ENCODE results near the gene GON4L. TPM values are rescaled to one million over a fixed set of nuclear protein-coding genes. Genes with fewer than 3 reads are reported as not detected.
"Not testable (repeated sequence)": the region's sequence is repeated elsewhere in the genome, so short reads cannot be mapped to it uniquely, and the experiment has no call there.

Gene GON4L
- total and polyA plus RNA-seq, 9 donors, result 25.4 to 36.9 (median 28.0) TPM

DNA sequence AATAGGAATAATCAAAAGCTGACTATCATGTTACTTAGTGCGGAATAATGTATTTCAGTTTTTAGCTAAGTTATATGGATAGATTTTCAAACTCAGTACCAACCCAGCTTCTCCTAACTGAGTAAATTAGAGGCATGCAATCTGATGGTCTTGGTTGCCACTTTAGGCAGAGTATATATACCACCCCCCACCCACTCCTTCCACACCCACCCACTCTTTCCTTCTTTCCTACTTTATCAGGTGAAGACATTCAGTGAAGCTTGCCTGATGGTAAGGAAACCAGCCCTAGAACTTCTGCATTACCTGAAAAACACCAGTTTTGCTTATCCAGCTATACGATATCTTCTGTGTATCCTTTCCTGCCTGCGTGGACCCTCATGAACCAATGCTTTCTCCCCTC lies 131.9 kb downstream of the GON4L start:
- DNase-seq, result no peak
- Histone ChIP-seq H3K9me3 (replicated peaks; ENCODE audit: control insufficient read depth, low read depth, low read length) (no peaks in the 10 kb centered on the region), H3K4me3 (ENCODE audit: low read length) (no peak overlapping the region), H3K36me3 (ENCODE audit: control insufficient read depth, insufficient read depth, low read length) (peaks cover 24% of the 10 kb centered on the region), H3K27me3 (ENCODE audit: control insufficient read depth, insufficient read depth, low read length) (no peaks in the 10 kb centered on the region), H3K4me1 (ENCODE audit: control insufficient read depth, insufficient read depth, low read length) (no peaks in the 10 kb centered on the region), H3K27ac (ENCODE audit: low read length) (no peak overlapping the region)
- 83% methylated on average over 2 of the region's 3 CpGs for WGBS (ENCODE audit: insufficient coverage)

GRCh38 chr1:155719703-155720102 lies 137.3 kb downstream of the GON4L start:
- H3K27ac ChIP-seq (ENCODE audit: low read length), result no peak overlapping the region
- H3K36me3 ChIP-seq (ENCODE audit: control insufficient read depth, insufficient read depth, low read length), result peaks cover 21% of the 10 kb centered on the region
- no peaks in the 10 kb centered on the region for H3K9me3 ChIP-seq (replicated peaks; ENCODE audit: control insufficient read depth, low read depth, low read length)
- no peak for DNase-seq
- H3K27me3 ChIP-seq (ENCODE audit: control insufficient read depth, insufficient read depth, low read length), result no peaks in the 10 kb centered on the region
- H3K4me3 ChIP-seq (ENCODE audit: low read length), result no peak overlapping the region
- H3K4me1 ChIP-seq (ENCODE audit: control insufficient read depth, insufficient read depth, low read length), result no peaks in the 10 kb centered on the region
- 90% methylated on average over 3 of the region's 4 CpGs for WGBS (ENCODE audit: insufficient coverage)

- 80% methylated on average over 1 of the region's 6 CpGs for WGBS (ENCODE audit: insufficient coverage)
- not testable (repeated sequence) for H3K27me3 ChIP-seq (ENCODE audit: control insufficient read depth, insufficient read depth, low read length); DNase-seq; H3K27ac ChIP-seq (ENCODE audit: low read length); H3K4me1 ChIP-seq (ENCODE audit: control insufficient read depth, insufficient read depth, low read length); H3K9me3 ChIP-seq (replicated peaks; ENCODE audit: control insufficient read depth, low read depth, low read length); H3K4me3 ChIP-seq (ENCODE audit: low read length)
- peaks cover 21% of the 10 kb centered on the region for H3K36me3 ChIP-seq (ENCODE audit: control insufficient read depth, insufficient read depth, low read length)
Measured at GRCh38 chr1:155718524-155719115, 138.4 kb downstream of the GON4L start.

DNA sequence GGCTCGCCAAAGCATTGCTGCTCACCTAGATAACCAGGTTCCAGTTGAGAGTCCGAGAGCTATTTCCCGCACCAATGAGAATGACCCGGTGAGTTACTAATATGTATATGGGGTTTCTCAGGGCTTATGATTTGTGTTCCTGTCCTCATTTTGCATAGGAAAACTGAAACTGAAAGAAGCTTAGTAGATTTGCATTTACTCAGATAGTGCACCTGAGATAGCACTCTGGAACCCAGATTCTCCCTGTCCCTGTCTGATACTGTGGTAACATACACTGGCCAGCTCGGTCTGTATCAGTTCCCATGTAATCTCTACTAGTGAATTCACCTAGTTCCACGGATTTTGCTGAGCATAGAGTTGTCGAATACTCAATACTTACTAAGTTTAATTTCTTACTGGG lies 140.0 kb downstream of the GON4L start:
- H3K36me3 ChIP-seq (ENCODE audit: control insufficient read depth, insufficient read depth, low read length), result peaks cover 20% of the 10 kb centered on the region
- H3K27me3 ChIP-seq (ENCODE audit: control insufficient read depth, insufficient read depth, low read length), result no peaks in the 10 kb centered on the region
- no peaks in the 10 kb centered on the region for H3K4me1 ChIP-seq (ENCODE audit: control insufficient read depth, insufficient read depth, low read length)
- no peaks in the 10 kb centered on the region for H3K9me3 ChIP-seq (replicated peaks; ENCODE audit: control insufficient read depth, low read depth, low read length)
- no peak for DNase-seq
- no peak overlapping the region for H3K4me3 ChIP-seq (ENCODE audit: low read length)
- 100% methylated on average over 4 of the region's 7 CpGs for WGBS (ENCODE audit: insufficient coverage)
- no peak overlapping the region for H3K27ac ChIP-seq (ENCODE audit: low read length)

DNA sequence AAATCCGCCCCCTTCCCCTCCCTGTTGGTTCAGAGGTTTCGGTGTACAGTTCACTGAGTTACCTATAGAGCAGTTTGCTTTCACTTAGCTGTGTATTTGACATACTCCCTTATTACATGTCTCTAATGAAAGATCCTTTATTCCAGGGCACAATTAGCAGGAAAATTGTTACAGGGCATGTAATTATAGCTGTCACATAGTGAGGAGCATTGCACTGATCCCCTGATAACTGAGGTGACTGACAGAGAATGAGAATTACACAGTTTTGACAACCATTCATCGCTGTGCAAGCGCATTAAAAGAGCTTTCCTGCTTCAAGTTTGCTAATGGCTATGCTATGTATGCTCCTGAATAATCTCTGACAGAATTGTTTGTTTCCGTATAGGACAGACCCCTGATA lies 141.2 kb downstream of the GON4L start:
- Histone ChIP-seq H3K27ac (ENCODE audit: low read length) (no peak overlapping the region), H3K36me3 (ENCODE audit: control insufficient read depth, insufficient read depth, low read length) (peaks cover 18% of the 10 kb centered on the region), H3K27me3 (ENCODE audit: control insufficient read depth, insufficient read depth, low read length) (no peaks in the 10 kb centered on the region), H3K4me1 (ENCODE audit: control insufficient read depth, insufficient read depth, low read length) (no peaks in the 10 kb centered on the region), H3K9me3 (replicated peaks; ENCODE audit: control insufficient read depth, low read depth, low read length) (no peaks in the 10 kb centered on the region), H3K4me3 (ENCODE audit: low read length) (no peak overlapping the region)
- WGBS (ENCODE audit: insufficient coverage), result 100% methylated on average over 1 of the region's 5 CpGs
- DNase-seq, result no peak

DNA sequence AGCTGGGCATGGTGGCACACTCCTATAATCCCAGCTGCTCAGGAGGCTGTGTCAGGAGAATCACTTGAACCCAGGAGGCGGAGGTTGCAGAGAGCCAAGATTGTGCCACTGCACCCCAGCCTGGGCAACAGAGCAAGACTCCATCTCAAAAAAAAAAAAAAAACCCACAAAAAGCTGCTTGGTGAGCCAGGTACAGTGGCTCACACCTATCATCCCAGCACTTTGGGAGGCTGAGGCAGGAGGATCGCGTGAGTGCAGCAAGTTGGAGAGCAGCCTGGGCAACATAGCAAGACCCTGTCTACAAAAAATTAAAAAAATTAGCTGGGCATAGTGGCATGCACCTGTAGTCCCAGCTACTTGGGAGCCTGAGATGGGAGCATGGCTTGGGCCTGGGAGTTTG lies 142.0 kb downstream of the GON4L start:
- no CpG with 5 or more reads among the region's 3 CpGs for WGBS (ENCODE audit: insufficient coverage)
- not testable (repeated sequence) for H3K4me3 ChIP-seq (ENCODE audit: low read length); H3K4me1 ChIP-seq (ENCODE audit: control insufficient read depth, insufficient read depth, low read length); H3K27me3 ChIP-seq (ENCODE audit: control insufficient read depth, insufficient read depth, low read length); DNase-seq; H3K27ac ChIP-seq (ENCODE audit: low read length); H3K9me3 ChIP-seq (replicated peaks; ENCODE audit: control insufficient read depth, low read depth, low read length)
- H3K36me3 ChIP-seq (ENCODE audit: control insufficient read depth, insufficient read depth, low read length), result peaks cover 16% of the 10 kb centered on the region

DNA sequence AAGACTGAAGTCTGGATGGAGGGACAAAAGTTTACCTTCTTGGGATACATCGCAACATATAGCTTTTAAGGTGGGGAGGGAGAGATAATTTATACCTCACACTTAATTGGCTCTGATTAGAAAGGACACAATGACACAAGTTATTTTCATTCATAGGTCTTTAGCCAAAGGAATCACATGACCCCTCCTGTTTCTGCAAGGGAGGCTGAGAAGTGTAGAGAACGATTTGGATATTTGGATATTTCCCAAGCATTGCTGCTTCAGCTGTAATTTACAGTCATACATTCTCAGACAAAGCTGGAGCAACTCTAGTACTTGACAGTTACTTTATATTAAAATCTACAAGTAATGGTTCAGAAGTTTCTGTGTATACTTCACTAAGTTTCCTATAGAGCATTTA lies 143.9 kb downstream of the GON4L start:
- Histone ChIP-seq H3K27me3 (ENCODE audit: control insufficient read depth, insufficient read depth, low read length) (no peaks in the 10 kb centered on the region), H3K36me3 (ENCODE audit: control insufficient read depth, insufficient read depth, low read length) (peaks cover 11% of the 10 kb centered on the region), H3K4me3 (ENCODE audit: low read length) (no peak overlapping the region), H3K27ac (ENCODE audit: low read length) (no peak overlapping the region), H3K9me3 (replicated peaks; ENCODE audit: control insufficient read depth, low read depth, low read length) (peaks cover 2% of the 10 kb centered on the region), H3K4me1 (ENCODE audit: control insufficient read depth, insufficient read depth, low read length) (no peaks in the 10 kb centered on the region)
- WGBS (ENCODE audit: insufficient coverage), result no CpG with 5 or more reads among the region's 2 CpGs
- no peak for DNase-seq

- not testable (repeated sequence) for H3K4me1 ChIP-seq (ENCODE audit: control insufficient read depth, insufficient read depth, low read length)
- no CpG with 5 or more reads among the region's 3 CpGs for WGBS (ENCODE audit: insufficient coverage)
Measured at GRCh38 chr1:155712636-155713035, 144.4 kb downstream of the GON4L start.

GRCh38 chr1:155711457-155711856 lies 145.6 kb downstream of the GON4L start:
- DNase-seq; H3K27me3 ChIP-seq (ENCODE audit: control insufficient read depth, insufficient read depth, low read length); H3K4me1 ChIP-seq (ENCODE audit: control insufficient read depth, insufficient read depth, low read length); H3K27ac ChIP-seq (ENCODE audit: low read length); H3K36me3 ChIP-seq (ENCODE audit: control insufficient read depth, insufficient read depth, low read length); H3K9me3 ChIP-seq (replicated peaks; ENCODE audit: control insufficient read depth, low read depth, low read length); H3K4me3 ChIP-seq (ENCODE audit: low read length): not testable (repeated sequence)
- WGBS (ENCODE audit: insufficient coverage), result no CpG with 5 or more reads among the region's 3 CpGs

More at GRCh38 chr1:155712636-155713035, 144.4 kb downstream of the GON4L start:
- not testable (repeated sequence) for H3K27ac ChIP-seq (ENCODE audit: low read length); DNase-seq; H3K4me3 ChIP-seq (ENCODE audit: low read length); H3K27me3 ChIP-seq (ENCODE audit: control insufficient read depth, insufficient read depth, low read length); H3K9me3 ChIP-seq (replicated peaks; ENCODE audit: control insufficient read depth, low read depth, low read length)
- H3K36me3 ChIP-seq (ENCODE audit: control insufficient read depth, insufficient read depth, low read length), result peaks cover 11% of the 10 kb centered on the region

GRCh38 chr1:155709391-155709790 lies 147.6 kb downstream of the GON4L start:
- Histone ChIP-seq H3K27me3 (ENCODE audit: control insufficient read depth, insufficient read depth, low read length) (no peaks in the 10 kb centered on the region), H3K36me3 (ENCODE audit: control insufficient read depth, insufficient read depth, low read length) (peaks cover 3% of the 10 kb centered on the region), H3K9me3 (replicated peaks; ENCODE audit: control insufficient read depth, low read depth, low read length) (peaks cover 2% of the 10 kb centered on the region), H3K4me1 (ENCODE audit: control insufficient read depth, insufficient read depth, low read length) (no peaks in the 10 kb centered on the region), H3K4me3 (ENCODE audit: low read length) (no peak overlapping the region), H3K27ac (ENCODE audit: low read length) (no peak overlapping the region)
- WGBS (ENCODE audit: insufficient coverage), result no CpG with 5 or more reads among the region's 3 CpGs
- DNase-seq, result no peak

DNA sequence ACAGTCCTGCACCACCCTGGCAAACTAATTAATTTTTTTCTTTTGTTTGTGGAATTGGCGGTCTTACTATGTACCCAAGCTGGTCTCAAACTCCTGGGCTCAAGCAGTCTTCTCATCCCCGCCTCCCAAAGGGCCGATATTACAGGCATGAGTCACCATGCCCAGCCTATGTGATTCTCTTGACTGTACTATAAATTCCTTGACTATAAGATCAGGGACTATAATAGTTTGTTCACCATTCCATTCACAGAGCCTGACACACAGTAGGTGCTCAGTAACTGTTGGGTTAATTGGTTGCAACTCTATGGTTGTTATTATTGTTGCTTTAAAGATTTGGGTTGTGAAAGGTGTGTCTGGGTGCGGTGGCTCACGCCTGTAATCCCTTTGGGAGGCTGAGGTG lies 150.9 kb downstream of the GON4L start:
- WGBS (ENCODE audit: insufficient coverage), result 92% methylated on average over 2 of the region's 5 CpGs
- H3K4me1 ChIP-seq (ENCODE audit: control insufficient read depth, insufficient read depth, low read length), result no peaks in the 10 kb centered on the region
- no peak overlapping the region for H3K27ac ChIP-seq (ENCODE audit: low read length)
- H3K27me3 ChIP-seq (ENCODE audit: control insufficient read depth, insufficient read depth, low read length), result no peaks in the 10 kb centered on the region
- H3K9me3 ChIP-seq (replicated peaks; ENCODE audit: control insufficient read depth, low read depth, low read length), result peaks cover 2% of the 10 kb centered on the region
- no peak for DNase-seq
- no peaks in the 10 kb centered on the region for H3K36me3 ChIP-seq (ENCODE audit: control insufficient read depth, insufficient read depth, low read length)
- H3K4me3 ChIP-seq (ENCODE audit: low read length), result no peak overlapping the region
